Ovary (tissue), 9 donors: ENCODE measurements around the gene DCX. TPM values are rescaled to one million over a fixed set of nuclear protein-coding genes. Genes with fewer than 3 reads are reported as not detected.

ENCODE experiments used
- DNase-seq, 5 donors: peaks; one replicate each; pipeline ENCODE4 v3.0.0-alpha.2; 2019 to 2020
- H3K27ac ChIP-seq, 2 donors: fragments of 200-600 bp; one replicate each; pipeline versions ENCODE4 v1.5.1 to v1.8.0; 2019 to 2022
- H3K27me3 ChIP-seq: fragments of 200-600 bp; one replicate; pipeline ENCODE4 v1.8.0; 2022
- H3K36me3 ChIP-seq: fragments of 200-600 bp; sonication (generic); one replicate; pipeline ENCODE4 v1.5.1; 2019
- H3K4me1 ChIP-seq: one replicate; pipeline ENCODE4 v1.8.1; 2013; ENCODE audit warnings: mild to moderate bottlenecking, moderate library complexity; ENCODE audit not compliant: insufficient read depth
- H3K4me3 ChIP-seq: fragments of 200-600 bp; sonication (generic); one replicate; pipeline ENCODE4 v1.5.1; 2017
- H3K9me3 ChIP-seq, 2 donors: fragments of 200-600 bp in 1 of 2; sonication (generic) in 1 of 2; one replicate each; pipeline versions ENCODE4 v1.5.1 to v1.8.1; 2013 to 2019; ENCODE audit warnings: mild to moderate bottlenecking in 1 of 2, moderate library complexity in 1 of 2
- CTCF ChIP-seq, 3 donors: fragments of 450-650 bp in 2 of 3; fragments of 200-600 bp in 1 of 3; IDR thresholded peaks; one replicate each; pipeline versions ENCODE4 v1.5.1 to v1.8.0; 2016 to 2022; ENCODE audit warnings: antibody characterized with exemption in 3 of 3, mild to moderate bottlenecking in 1 of 3
- EP300 ChIP-seq: sonication (generic); formaldehyde crosslinking; IDR thresholded peaks from one replicate; pipeline ENCODE4 v1.6.1; 2017; ENCODE audit warnings: antibody characterized with exemption
- POLR2A ChIP-seq: fragments of 450-650 bp; IDR thresholded peaks from one replicate; pipeline ENCODE4 v1.6.1; 2017; ENCODE audit warnings: antibody characterized with exemption, mild to moderate bottlenecking, moderate library complexity
- WGBS, 3 donors: extraction: QIAGEN DNeasy Blood & Tissue Kit in 1 of 3; methylation state at CpG; one replicate each; pipeline versions ENCODE4 v1.1.5 to v1.1.7; 2013 to 2017; 5-methylcytosine and 5-hydroxymethylcytosine counted together
- intact Hi-C, 4 donors: fragments of 100-400 bp; cut with DNase I; formaldehyde crosslinking; loops; one replicate each; pipeline versions ENCODE4 v1.11.0 to v1.15.1; 2022 to 2023
- polyA plus RNA-seq, 2 donors: library from polyadenylated mRNA; stranded (reverse); fragments of 200-250 nt in 1 of 2; fragments of 350-450 nt in 1 of 2; fragmentation: Illumina TruSeq in 1 of 2; extraction: RNeasy Lipid Tissue Mini Kit (QIAGEN cat#74804) in 1 of 2; gene quantifications; one replicate each; pipeline ENCODE4 v1.2.3, GENCODE V29; 2013 to 2014
- total RNA-seq, 7 donors: library from RNA; depleted of rRNA in 2 of 7; stranded (reverse); fragments of >200 nt in 2 of 7; fragmentation: NEBNext Ultra II Directional in 3 of 7; extraction: Animal tissue kit (Norgen Biotek cat#: 25700) in 3 of 7; gene quantifications; one replicate each; pipeline versions ENCODE4 v1.1.0 to v1.2.4, GENCODE V29; 2016 to 2023
- donor health status: DM: no; HTN: no; CAD: no; lungs with moderate emphysema.
- donor health status: DM: no; HTN: no; CAD: no.
- donor health status: Bipolar disorder and iron deficiency.
- donor health status: DM: yes; HTN: yes; CAD: no.
- donor health status: DM: no; HTN: no; CAD: no.
- donor health status: DM: yes; HTN: yes; CAD: no.

DCX gene
- total and polyA plus RNA-seq, 9 donors: 0.02 to 0.22 (median 0.09) TPM; not detected in 3

- WGBS, 3 donors: 19 to 24% (median 23%) methylated on average over 6 of the region's 6 CpGs
- Histone ChIP-seq H3K36me3 (no peaks in the 10 kb centered on the region), H3K4me3 (no peak overlapping the region), H3K4me1 (no peaks in the 10 kb centered on the region), H3K27me3 (no peaks in the 10 kb centered on the region), H3K27ac (no peak overlapping the region), H3K9me3 (no peaks in the 10 kb centered on the region)
- DNase-seq: no peak
- no peak for TF ChIP-seq POLR2A
- no peak for TF ChIP-seq EP300
- no peak for TF ChIP-seq CTCF (IDR thresholded peaks at IDR 0.05)
- intact Hi-C loops: no loop called here
Observed at GRCh38 chrX:111444881-111445280, 32.9 kb upstream of the DCX start.

GRCh38 chrX:111443946-111444345 is 32.0 kb upstream of the DCX start:
- no peaks in the 10 kb centered on the region for H3K36me3 ChIP-seq
- H3K27ac ChIP-seq: no peak overlapping the region
- H3K27me3 ChIP-seq: no peaks in the 10 kb centered on the region
- intact Hi-C loops: no loop called here
- no peaks in the 10 kb centered on the region for H3K9me3 ChIP-seq
- H3K4me3 ChIP-seq: no peak overlapping the region
- TF ChIP-seq CTCF (IDR thresholded peaks at IDR 0.05) (no peak), EP300 (no peak), POLR2A (no peak)
- no peaks in the 10 kb centered on the region for H3K4me1 ChIP-seq
- 70 to 80% (median 76%) methylated on average over 1 of the region's 1 CpG for WGBS, 3 donors
- no peak for DNase-seq

GRCh38 chrX:111442791-111443190 is 30.8 kb upstream of the DCX start:
- Histone ChIP-seq H3K27me3 (no peaks in the 10 kb centered on the region), H3K9me3 (no peaks in the 10 kb centered on the region), H3K36me3 (no peaks in the 10 kb centered on the region), H3K4me1 (no peaks in the 10 kb centered on the region), H3K27ac (no peak overlapping the region), H3K4me3 (no peak overlapping the region)
- no peak for DNase-seq
- intact Hi-C loops: no loop called here
- 61 to 79% (median 68%) methylated on average over 2 of the region's 2 CpGs for WGBS, 3 donors
- TF ChIP-seq EP300 (no peak), POLR2A (no peak), CTCF (IDR thresholded peaks at IDR 0.05) (no peak)

- intact Hi-C loops: no loop called here
- no peaks in the 10 kb centered on the region for H3K27me3 ChIP-seq
- WGBS, 3 donors: 30 to 40% (median 35%) methylated on average over 1 of the region's 1 CpG
- H3K4me3 ChIP-seq: no peak overlapping the region
- H3K36me3 ChIP-seq: no peaks in the 10 kb centered on the region
- TF ChIP-seq EP300 (no peak), CTCF (IDR thresholded peaks at IDR 0.05) (no peak), POLR2A (no peak)
- H3K9me3 ChIP-seq: no peaks in the 10 kb centered on the region
- H3K4me1 ChIP-seq: no peaks in the 10 kb centered on the region
- DNase-seq: no peak
- H3K27ac ChIP-seq: no peak overlapping the region
Observed at GRCh38 chrX:111435469-111435868, 23.5 kb upstream of the DCX start.

- Histone ChIP-seq H3K4me1 (no peaks in the 10 kb centered on the region), H3K27ac (no peak overlapping the region), H3K4me3 (no peak overlapping the region), H3K36me3 (no peaks in the 10 kb centered on the region), H3K27me3 (no peaks in the 10 kb centered on the region), H3K9me3 (no peaks in the 10 kb centered on the region)
- TF ChIP-seq CTCF (IDR thresholded peaks at IDR 0.05) (no peak), EP300 (no peak), POLR2A (no peak)
- intact Hi-C loops: no loop called here
- 51 to 70% (median 59%) methylated on average over 2 of the region's 2 CpGs for WGBS, 3 donors
- DNase-seq: no peak
Observed at GRCh38 chrX:111431001-111431400, 19.0 kb upstream of the DCX start.
